ENCODE measurements around the gene GRAPL.
"Not testable (repeated sequence)": the region's sequence is repeated elsewhere in the genome, so short reads cannot be mapped to it uniquely, and the experiment has no call there.

Gene GRAPL

DNA sequence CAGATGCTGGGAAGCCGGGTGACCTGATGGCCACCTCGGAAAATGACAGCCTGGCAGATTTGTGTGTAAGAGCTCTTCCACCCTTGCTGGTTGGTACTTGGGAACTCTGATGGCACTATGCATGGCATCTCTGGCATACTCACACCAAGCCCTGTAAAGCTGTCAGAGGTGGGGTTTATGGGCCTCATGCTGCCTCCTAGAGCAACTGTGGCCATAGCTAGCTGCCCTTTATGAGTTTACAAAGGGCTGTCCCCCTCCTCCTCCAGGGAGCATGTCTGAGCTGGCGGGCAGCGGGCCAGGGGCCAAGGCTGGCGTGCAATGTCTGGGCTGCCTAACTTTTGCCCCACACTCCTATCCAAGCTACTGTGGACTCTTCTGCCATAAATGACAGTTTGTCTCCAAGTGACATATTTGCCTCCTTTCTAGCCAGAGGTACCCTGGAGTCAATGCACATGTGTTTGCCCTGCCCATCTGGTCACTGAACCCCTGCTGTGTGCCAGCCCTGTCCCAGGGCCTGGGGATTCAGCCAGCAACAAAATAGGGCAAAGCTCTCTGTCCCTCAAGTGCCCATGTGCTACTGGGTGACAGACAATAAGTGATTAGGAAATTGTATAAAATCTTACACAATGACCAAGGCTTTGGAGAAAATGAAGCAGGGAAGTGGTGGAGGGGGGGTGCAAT lies 15.8 kb downstream of the GRAPL start:
- H3K36me3 ChIP-seq (ENCODE audit: low read length); H3K27me3 ChIP-seq (ENCODE audit: low read length); H3K4me2 ChIP-seq (ENCODE audit: low read depth, low read length, poor library complexity, severe bottlenecking): not testable (repeated sequence)

GRCh38 chr17:19144373-19144772 lies 17.0 kb downstream of the GRAPL start:
- not testable (repeated sequence) for H3K79me2 ChIP-seq (ENCODE audit: insufficient read depth, low read length); H4K20me1 ChIP-seq (ENCODE audit: low read depth, low read length); H3K9me3 ChIP-seq (ENCODE audit: insufficient read depth, low read length); H3K4me2 ChIP-seq (ENCODE audit: low read depth, low read length, poor library complexity, severe bottlenecking); H3K4me3 ChIP-seq (ENCODE audit: insufficient read depth, low read length, poor library complexity, severe bottlenecking); H2AFZ ChIP-seq (ENCODE audit: low read depth, low read length, severe bottlenecking); H3K9me2 ChIP-seq (replicated peaks; ENCODE audit: insufficient read depth, low read length); H3K27me3 ChIP-seq (ENCODE audit: low read length); H3K9ac ChIP-seq (ENCODE audit: low read length); H3K27ac ChIP-seq (ENCODE audit: low read depth, low read length); H3F3A ChIP-seq (ENCODE audit: insufficient read depth); H3K36me3 ChIP-seq (ENCODE audit: low read length)

More for the DNA sequence above, 15.8 kb downstream of the GRAPL start:
- not testable (repeated sequence) for H3K9me2 ChIP-seq (replicated peaks; ENCODE audit: insufficient read depth, low read length); H3K4me3 ChIP-seq (ENCODE audit: insufficient read depth, low read length, poor library complexity, severe bottlenecking); H3K27ac ChIP-seq (ENCODE audit: low read depth, low read length); H2AFZ ChIP-seq (ENCODE audit: low read depth, low read length, severe bottlenecking); H4K20me1 ChIP-seq (ENCODE audit: low read depth, low read length); H3K79me2 ChIP-seq (ENCODE audit: insufficient read depth, low read length); H3F3A ChIP-seq (ENCODE audit: insufficient read depth); H3K9ac ChIP-seq (ENCODE audit: low read length); H3K9me3 ChIP-seq (ENCODE audit: insufficient read depth, low read length)

DNA sequence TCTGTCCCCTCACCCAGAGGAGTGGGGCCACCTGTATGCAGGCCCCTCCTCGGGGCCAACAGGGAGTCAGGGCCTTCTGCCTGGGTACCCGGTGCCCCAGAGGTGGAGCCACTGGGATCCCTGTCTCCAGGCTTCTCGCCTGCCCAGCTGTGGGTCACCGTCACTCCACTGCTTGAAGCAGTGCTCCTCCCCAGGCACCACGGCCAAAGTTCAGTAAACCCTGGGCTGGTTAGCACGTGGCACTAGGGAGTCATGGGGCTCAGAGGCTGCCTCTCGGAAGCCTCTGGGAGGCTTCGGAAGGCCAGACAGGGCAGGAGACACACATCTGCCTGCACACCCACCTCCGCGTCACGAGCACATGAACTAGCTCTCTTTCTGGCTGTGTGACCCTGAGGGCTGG lies 18.1 kb downstream of the GRAPL start:
- not testable (repeated sequence) for H3K4me2 ChIP-seq (ENCODE audit: low read depth, low read length, poor library complexity, severe bottlenecking); H3K9ac ChIP-seq (ENCODE audit: low read length); H3K79me2 ChIP-seq (ENCODE audit: insufficient read depth, low read length); H3K27ac ChIP-seq (ENCODE audit: low read depth, low read length); H3K36me3 ChIP-seq (ENCODE audit: low read length); H3F3A ChIP-seq (ENCODE audit: insufficient read depth); H3K9me2 ChIP-seq (replicated peaks; ENCODE audit: insufficient read depth, low read length); H3K4me3 ChIP-seq (ENCODE audit: insufficient read depth, low read length, poor library complexity, severe bottlenecking); H3K9me3 ChIP-seq (ENCODE audit: insufficient read depth, low read length); H2AFZ ChIP-seq (ENCODE audit: low read depth, low read length, severe bottlenecking); H4K20me1 ChIP-seq (ENCODE audit: low read depth, low read length); H3K27me3 ChIP-seq (ENCODE audit: low read length)

- not testable (repeated sequence) for H3K9ac ChIP-seq (ENCODE audit: low read length); H3K4me3 ChIP-seq (ENCODE audit: insufficient read depth, low read length, poor library complexity, severe bottlenecking); H2AFZ ChIP-seq (ENCODE audit: low read depth, low read length, severe bottlenecking); H3K9me3 ChIP-seq (ENCODE audit: insufficient read depth, low read length); H3K27me3 ChIP-seq (ENCODE audit: low read length); H3K4me2 ChIP-seq (ENCODE audit: low read depth, low read length, poor library complexity, severe bottlenecking); H3K79me2 ChIP-seq (ENCODE audit: insufficient read depth, low read length); H4K20me1 ChIP-seq (ENCODE audit: low read depth, low read length); H3K27ac ChIP-seq (ENCODE audit: low read depth, low read length); H3K36me3 ChIP-seq (ENCODE audit: low read length); H3K9me2 ChIP-seq (replicated peaks; ENCODE audit: insufficient read depth, low read length); H3F3A ChIP-seq (ENCODE audit: insufficient read depth)
These were observed 23.6 kb downstream of the GRAPL start for GRCh38 chr17:19150678-19151615.

- H3K9ac ChIP-seq (ENCODE audit: low read length); H3K79me2 ChIP-seq (ENCODE audit: insufficient read depth, low read length); H2AFZ ChIP-seq (ENCODE audit: low read depth, low read length, severe bottlenecking); H3K27ac ChIP-seq (ENCODE audit: low read depth, low read length); H3K4me2 ChIP-seq (ENCODE audit: low read depth, low read length, poor library complexity, severe bottlenecking); H3K36me3 ChIP-seq (ENCODE audit: low read length); H4K20me1 ChIP-seq (ENCODE audit: low read depth, low read length); H3K27me3 ChIP-seq (ENCODE audit: low read length); H3K4me3 ChIP-seq (ENCODE audit: insufficient read depth, low read length, poor library complexity, severe bottlenecking); H3K9me3 ChIP-seq (ENCODE audit: insufficient read depth, low read length); H3F3A ChIP-seq (ENCODE audit: insufficient read depth); H3K9me2 ChIP-seq (replicated peaks; ENCODE audit: insufficient read depth, low read length): not testable (repeated sequence)
These were observed 30.2 kb downstream of the GRAPL start for GRCh38 chr17:19157628-19158027.

GRCh38 chr17:19158478-19158877 lies 31.1 kb downstream of the GRAPL start:
- not testable (repeated sequence) for H3K27ac ChIP-seq (ENCODE audit: low read depth, low read length); H3K4me3 ChIP-seq (ENCODE audit: insufficient read depth, low read length, poor library complexity, severe bottlenecking); H4K20me1 ChIP-seq (ENCODE audit: low read depth, low read length); H3K9me2 ChIP-seq (replicated peaks; ENCODE audit: insufficient read depth, low read length); H3K79me2 ChIP-seq (ENCODE audit: insufficient read depth, low read length); H3K9ac ChIP-seq (ENCODE audit: low read length); H2AFZ ChIP-seq (ENCODE audit: low read depth, low read length, severe bottlenecking); H3K4me2 ChIP-seq (ENCODE audit: low read depth, low read length, poor library complexity, severe bottlenecking); H3K27me3 ChIP-seq (ENCODE audit: low read length); H3K36me3 ChIP-seq (ENCODE audit: low read length); H3F3A ChIP-seq (ENCODE audit: insufficient read depth); H3K9me3 ChIP-seq (ENCODE audit: insufficient read depth, low read length)

DNA sequence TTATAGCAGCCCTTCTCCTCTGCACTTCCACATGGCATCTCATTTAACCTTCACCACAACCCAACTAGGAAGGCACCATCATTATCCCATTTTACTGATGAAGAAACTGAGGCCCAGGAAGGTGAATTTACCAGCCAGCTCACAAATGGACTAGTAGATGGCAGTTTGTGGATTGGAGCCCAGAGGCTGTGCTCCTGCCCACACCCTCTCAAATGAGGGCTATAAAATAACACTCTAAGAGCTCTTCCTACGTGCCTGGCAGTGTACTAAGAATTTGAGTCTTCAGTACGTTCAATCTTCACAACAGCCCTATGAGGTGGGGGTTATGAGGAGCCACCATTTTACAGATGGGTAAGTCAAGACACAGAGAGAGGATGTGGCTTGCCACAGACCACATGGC lies 31.5 kb downstream of the GRAPL start:
- H3F3A ChIP-seq (ENCODE audit: insufficient read depth); H3K4me2 ChIP-seq (ENCODE audit: low read depth, low read length, poor library complexity, severe bottlenecking); H3K4me3 ChIP-seq (ENCODE audit: insufficient read depth, low read length, poor library complexity, severe bottlenecking); H3K9ac ChIP-seq (ENCODE audit: low read length); H3K79me2 ChIP-seq (ENCODE audit: insufficient read depth, low read length); H3K27ac ChIP-seq (ENCODE audit: low read depth, low read length); H4K20me1 ChIP-seq (ENCODE audit: low read depth, low read length); H2AFZ ChIP-seq (ENCODE audit: low read depth, low read length, severe bottlenecking); H3K27me3 ChIP-seq (ENCODE audit: low read length); H3K36me3 ChIP-seq (ENCODE audit: low read length); H3K9me3 ChIP-seq (ENCODE audit: insufficient read depth, low read length); H3K9me2 ChIP-seq (replicated peaks; ENCODE audit: insufficient read depth, low read length): not testable (repeated sequence)
